HepG2 (cell line): ENCODE results near the gene YJEFN3. TPM values are rescaled to one million over a fixed set of nuclear protein-coding genes. Genes with fewer than 3 reads are reported as not detected.
A peak's percentile ranks its signal among the peaks of the same experiment; 100 is the strongest.

Experiments
- ATAC-seq: fragments of 200-7000 bp; cut with Tn5 transposase; 3 replicates; pipeline ENCODE4 v1.9.1; 2020; ENCODE audit warnings: mild to moderate bottlenecking, moderate library complexity
- BruUV-seq: library from RNA; stranded (reverse); fragments of 400-500 nt; replicated peaks from 2 replicates; lab custom pipeline; 2021; lab: Mats Ljungman, UMichigan
- CTCF ChIA-PET: fragments of 300-600 bp; formaldehyde crosslinking; extraction: SDS; loops from one replicate; lab custom pipeline; 2021; ENCODE audit warnings: low total read pairs, inconsistent platforms, low intra/inter-chr PET ratio; lab: Yijun Ruan, JAX
- POLR2A ChIA-PET: fragments of 350-600 bp; sonication (Branson Sonifier 250); formaldehyde crosslinking; loops from one replicate; lab custom pipeline; 2020; ENCODE audit warnings: antibody characterized with exemption, inconsistent platforms; lab: Yijun Ruan, JAX
- DNase-seq: peaks from one replicate; pipeline ENCODE4 v3.0.0-alpha.2; 2015; ENCODE audit warnings: low spot score
- FAIRE-seq: peaks from 3 replicates; lab custom pipeline; 2011; peaks lifted over from hg19 to GRCh38; lab: Jason Lieb, UNC
- H2AFZ ChIP-seq: one replicate; pipeline ENCODE4 v1.6.1; 2011; ENCODE audit warnings: low read length, inconsistent platforms
- H3K27ac ChIP-seq: fragments of 300-600 bp; 3 replicates; pipeline ENCODE4 v1.8.0; 2011; ENCODE audit warnings: mixed run types, mild to moderate bottlenecking, mixed read lengths, low read length, inconsistent platforms; ENCODE audit not compliant: insufficient read depth; ENCODE audit errors: extremely low read length
- H3K27me3 ChIP-seq, 2 experiments: fragments of 200-600 bp in 1 of 2; 2 replicates in 1 of 2; 3 replicates in 1 of 2; pipeline versions ENCODE4 v1.6.0 to v1.8.0; 2011; ENCODE audit warnings: low read length in 2 of 2, mild to moderate bottlenecking in 2 of 2, moderate library complexity in 2 of 2, inconsistent platforms in 1 of 2; ENCODE audit not compliant: insufficient read depth in 2 of 2, control insufficient read depth in 1 of 2
- H3K36me3 ChIP-seq, 2 experiments: fragments of 200-600 bp in 1 of 2; replicated peaks in 1 of 2; 2 replicates in 1 of 2; 3 replicates in 1 of 2; pipeline versions ENCODE4 v1.5.1 to v1.8.0; 2011; ENCODE audit warnings: low read length in 2 of 2, inconsistent platforms in 1 of 2; ENCODE audit not compliant: insufficient read depth in 2 of 2, control insufficient read depth in 1 of 2
- H3K4me1 ChIP-seq: 2 replicates; pipeline ENCODE4 v1.5.1; 2012; ENCODE audit warnings: low read length, inconsistent platforms; ENCODE audit not compliant: insufficient read depth
- H3K4me2 ChIP-seq: 2 replicates; pipeline ENCODE4 v1.6.0; 2011; ENCODE audit warnings: low read depth, low read length, inconsistent platforms
- H3K4me3 ChIP-seq, 3 experiments: fragments of 200-600 bp in 1 of 3; sonication (generic), shearing (Covaris generic) in 1 of 3; replicated peaks in 1 of 3; 2 replicates each; pipeline ENCODE4 v1.5.1; 2011 to 2016; ENCODE audit warnings: low read length in 3 of 3, inconsistent platforms in 2 of 3, low read depth in 2 of 3, mild to moderate bottlenecking in 2 of 3, control low read depth in 1 of 3, mixed read lengths in 1 of 3; ENCODE audit not compliant: insufficient read depth in 1 of 3
- H3K79me2 ChIP-seq: one replicate; pipeline ENCODE4 v1.6.1; 2011; ENCODE audit warnings: low read length, inconsistent platforms; ENCODE audit not compliant: insufficient read depth
- H3K9ac ChIP-seq: 2 replicates; pipeline ENCODE4 v1.6.0; 2011; ENCODE audit warnings: mild to moderate bottlenecking, low read depth, low read length, inconsistent platforms; ENCODE audit not compliant: insufficient read depth
- H3K9me3 ChIP-seq: 2 replicates; pipeline ENCODE4 v1.5.1; 2012; ENCODE audit warnings: mild to moderate bottlenecking, low read length
- H4K20me1 ChIP-seq: 2 replicates; pipeline ENCODE4 v1.6.0; 2011; ENCODE audit warnings: inconsistent platforms, mild to moderate bottlenecking, low read length, moderate library complexity; ENCODE audit not compliant: insufficient read depth
- AGO1 ChIP-seq: fragments of 200-400 bp; formaldehyde crosslinking; IDR thresholded peaks from 2 replicates; pipeline ENCODE4 v1.6.1; 2017; ENCODE audit warnings: mild to moderate bottlenecking, low read depth, low read length, moderate library complexity; ENCODE audit not compliant: poor library complexity, severe bottlenecking
- IKZF4 ChIP-seq: sonication (generic); formaldehyde crosslinking; IDR thresholded peaks from 2 replicates; pipeline ENCODE4 v1.5.1; 2020; ENCODE audit warnings: borderline replicate concordance, mild to moderate bottlenecking, low read depth, missing genetic modification reagents; ENCODE audit errors: not compliant biosample characterization
- PHF20 ChIP-seq: sonication (generic); formaldehyde crosslinking; IDR thresholded peaks from 2 replicates; pipeline ENCODE4 v1.5.0; 2020; ENCODE audit warnings: mild to moderate bottlenecking, missing genetic modification reagents
- STAG1 ChIP-seq: sonication (generic); formaldehyde crosslinking; IDR thresholded peaks from 2 replicates; pipeline ENCODE4 v1.4.0; 2020; ENCODE audit warnings: missing genetic modification reagents
- ZMYM3 ChIP-seq: sonication (generic); formaldehyde crosslinking; IDR thresholded peaks from 2 replicates; pipeline ENCODE4 v1.5.1; 2020; ENCODE audit warnings: mild to moderate bottlenecking, missing genetic modification reagents
- ZNF101 ChIP-seq: sonication (generic); formaldehyde crosslinking; IDR thresholded peaks from 2 replicates; pipeline ENCODE4 v1.4.0; 2020; ENCODE audit warnings: mild to moderate bottlenecking, low read depth, missing genetic modification reagents, borderline replicate concordance
- ZNF12 ChIP-seq: sonication (generic); formaldehyde crosslinking; IDR thresholded peaks from 2 replicates; pipeline ENCODE4 v1.5.0; 2020; ENCODE audit warnings: missing genetic modification reagents
- ZNF121 ChIP-seq: sonication (generic); formaldehyde crosslinking; IDR thresholded peaks from 2 replicates; pipeline ENCODE4 v1.5.0; 2020; ENCODE audit warnings: mild to moderate bottlenecking, missing genetic modification reagents
- ZNF17 ChIP-seq: sonication (generic); formaldehyde crosslinking; IDR thresholded peaks from 2 replicates; pipeline ENCODE4 v1.5.0; 2020; ENCODE audit warnings: mild to moderate bottlenecking, missing genetic modification reagents
- ZNF317 ChIP-seq: sonication (generic); formaldehyde crosslinking; IDR thresholded peaks from 2 replicates; pipeline ENCODE4 v1.5.0; 2020; ENCODE audit warnings: mild to moderate bottlenecking, missing genetic modification reagents
- ZNF776 ChIP-seq: sonication (generic); formaldehyde crosslinking; IDR thresholded peaks from 2 replicates; pipeline ENCODE4 v1.4.0; 2020; ENCODE audit warnings: mild to moderate bottlenecking, missing genetic modification reagents
- WGBS: methylation state at CpG from one replicate; pipeline ENCODE4 v1.1.6; 2017; ENCODE audit warnings: low lambda C conversion rate; 5-methylcytosine and 5-hydroxymethylcytosine counted together
- in situ Hi-C: cut with HindIII; loops from 2 replicates; pipeline ENCODE4 v1.10.0; 2017; ENCODE audit warnings: low pct_unique_long_range_greater_than_20kb; ENCODE audit not compliant: extremely low pct_ligation_motif_present
- intact Hi-C: fragments of 100-400 bp; cut with micrococcal nuclease; formaldehyde crosslinking; loops from one replicate; pipeline ENCODE4 v1.10.0; 2022; ENCODE audit not compliant: unreplicated experiment
- polyA plus RNA-seq, 8 experiments: library from polyadenylated mRNA; depleted of rRNA in 3 of 8; stranded (reverse) in 7 of 8; unstranded in 1 of 8; fragments of >200 nt; fragmentation: Illumina TruSeq in 4 of 8; extraction: Trizol in 4 of 8; gene quantifications; 2 replicates each; pipeline versions ENCODE4 v1.2.1 to v1.2.3, GENCODE V29; 2011 to 2016; ENCODE audit warnings: low read depth in 4 of 8, missing spikeins in 1 of 8, mixed read lengths in 1 of 8; ENCODE audit not compliant: insufficient read depth in 1 of 8
- total RNA-seq, 5 experiments: library from RNA; depleted of rRNA; stranded (reverse); fragments of >200 nt; fragmentation: Illumina TruSeq; extraction: Trizol; gene quantifications; 2 replicates each; pipeline ENCODE4 v1.2.3, GENCODE V29; 2016; ENCODE audit warnings: low read depth in 1 of 5
- TF ChIP-seq, protein P1 (sequence below): sonication (generic); formaldehyde crosslinking; IDR thresholded peaks from 2 replicates; pipeline ENCODE4 v1.5.1; 2020; ENCODE audit warnings: mild to moderate bottlenecking, missing genetic modification reagents, moderate library complexity
- TF ChIP-seq, protein P2 (sequence below): sonication (generic); formaldehyde crosslinking; IDR thresholded peaks from 2 replicates; pipeline ENCODE4 v1.5.0; 2020; ENCODE audit warnings: mild to moderate bottlenecking, missing genetic modification reagents, moderate library complexity

The YJEFN3 gene
- total and polyA plus RNA-seq, 2 of the 13 experiments (the other 11 are each of a cell fraction or from before 2014, with no cell fraction given): 0.89 to 4.0 TPM

- ATAC-seq: peak; percentile 73
Measured at GRCh38 chr19:19552798-19553197, 24.1 kb downstream of the YJEFN3 start.

GRCh38 chr19:19553670-19554069 lies 25.0 kb downstream of the YJEFN3 start:
- 67% methylated on average over 7 of the region's 10 CpGs for WGBS
- BruUV-seq: no TSS peak
- intact Hi-C loops: no loop called here
- Histone ChIP-seq H4K20me1 (no peaks in the 10 kb centered on the region), H3K4me2 (no peak overlapping the region), H3K4me1 (no peaks in the 10 kb centered on the region), H3K27ac (no peak overlapping the region), H3K9me3 (no peaks in the 10 kb centered on the region), H2AFZ (no peak overlapping the region), H3K79me2 (no peaks in the 10 kb centered on the region), H3K4me3 (no peak overlapping the region), H3K9ac (no peak overlapping the region), H3K36me3 (no peaks in the 10 kb centered on the region), H3K27me3 (peaks cover 3 to 41% of the 10 kb centered on the region in 2 experiments; a peak in 4 of 5 replicates)
- POLR2A ChIA-PET: no interaction called here
- CTCF ChIA-PET: interaction anchor here (1.0 to 2.0 kb wide), 2 partner anchors 22 to 90 kb away, joined by 3 to 4 read pairs; partner anchors contain the start of gene GMIP
- in situ Hi-C loops: loop anchor here (25.0 kb wide), 1 partner anchor 1009 kb away; the partner anchor contains the start of gene ZNF737
- no peak for ATAC-seq
- DNase-seq: no peak
- FAIRE-seq: no peak
- TF ChIP-seq ZNF17 (CRISPR knock-in tag) (no peak), IKZF4 (no peak), ZNF101 (CRISPR knock-in tag) (no peak), ZNF12 (CRISPR knock-in tag) (no peak), PHF20 (CRISPR knock-in tag) (no peak), ZNF776 (no peak), AGO1 (no peak)
- TF ChIP-seq, protein P1, sequence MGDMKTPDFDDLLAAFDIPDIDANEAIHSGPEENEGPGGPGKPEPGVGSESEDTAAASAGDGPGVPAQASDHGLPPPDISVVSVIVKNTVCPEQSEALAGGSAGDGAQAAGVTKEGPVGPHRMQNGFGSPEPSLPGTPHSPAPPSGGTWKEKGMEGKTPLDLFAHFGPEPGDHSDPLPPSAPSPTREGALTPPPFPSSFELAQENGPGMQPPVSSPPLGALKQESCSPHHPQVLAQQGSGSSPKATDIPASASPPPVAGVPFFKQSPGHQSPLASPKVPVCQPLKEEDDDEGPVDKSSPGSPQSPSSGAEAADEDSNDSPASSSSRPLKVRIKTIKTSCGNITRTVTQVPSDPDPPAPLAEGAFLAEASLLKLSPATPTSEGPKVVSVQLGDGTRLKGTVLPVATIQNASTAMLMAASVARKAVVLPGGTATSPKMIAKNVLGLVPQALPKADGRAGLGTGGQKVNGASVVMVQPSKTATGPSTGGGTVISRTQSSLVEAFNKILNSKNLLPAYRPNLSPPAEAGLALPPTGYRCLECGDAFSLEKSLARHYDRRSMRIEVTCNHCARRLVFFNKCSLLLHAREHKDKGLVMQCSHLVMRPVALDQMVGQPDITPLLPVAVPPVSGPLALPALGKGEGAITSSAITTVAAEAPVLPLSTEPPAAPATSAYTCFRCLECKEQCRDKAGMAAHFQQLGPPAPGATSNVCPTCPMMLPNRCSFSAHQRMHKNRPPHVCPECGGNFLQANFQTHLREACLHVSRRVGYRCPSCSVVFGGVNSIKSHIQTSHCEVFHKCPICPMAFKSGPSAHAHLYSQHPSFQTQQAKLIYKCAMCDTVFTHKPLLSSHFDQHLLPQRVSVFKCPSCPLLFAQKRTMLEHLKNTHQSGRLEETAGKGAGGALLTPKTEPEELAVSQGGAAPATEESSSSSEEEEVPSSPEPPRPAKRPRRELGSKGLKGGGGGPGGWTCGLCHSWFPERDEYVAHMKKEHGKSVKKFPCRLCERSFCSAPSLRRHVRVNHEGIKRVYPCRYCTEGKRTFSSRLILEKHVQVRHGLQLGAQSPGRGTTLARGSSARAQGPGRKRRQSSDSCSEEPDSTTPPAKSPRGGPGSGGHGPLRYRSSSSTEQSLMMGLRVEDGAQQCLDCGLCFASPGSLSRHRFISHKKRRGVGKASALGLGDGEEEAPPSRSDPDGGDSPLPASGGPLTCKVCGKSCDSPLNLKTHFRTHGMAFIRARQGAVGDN: no peak

More at GRCh38 chr19:19552798-19553197, 24.1 kb downstream of the YJEFN3 start:
- no peak for DNase-seq
- 30% methylated on average over 1 of the region's 6 CpGs for WGBS
- in situ Hi-C loops (loop anchor here (25.0 kb wide), 1 partner anchor 1010 kb away; the partner anchor contains the start of gene ZNF737), intact Hi-C loops (no loop called here)
- H4K20me1 ChIP-seq: no peaks in the 10 kb centered on the region
- H3K9ac ChIP-seq: no peak overlapping the region
- TF ChIP-seq ZMYM3 (peak; percentile 11; the same call in 1 of the 2 replicates), STAG1 (CRISPR knock-in tag) (peak; percentile 46), ZNF121 (CRISPR knock-in tag) (peak; percentile 60; the same call in 1 of the 2 replicates), ZNF317 (no peak)
- TF ChIP-seq, protein P2, sequence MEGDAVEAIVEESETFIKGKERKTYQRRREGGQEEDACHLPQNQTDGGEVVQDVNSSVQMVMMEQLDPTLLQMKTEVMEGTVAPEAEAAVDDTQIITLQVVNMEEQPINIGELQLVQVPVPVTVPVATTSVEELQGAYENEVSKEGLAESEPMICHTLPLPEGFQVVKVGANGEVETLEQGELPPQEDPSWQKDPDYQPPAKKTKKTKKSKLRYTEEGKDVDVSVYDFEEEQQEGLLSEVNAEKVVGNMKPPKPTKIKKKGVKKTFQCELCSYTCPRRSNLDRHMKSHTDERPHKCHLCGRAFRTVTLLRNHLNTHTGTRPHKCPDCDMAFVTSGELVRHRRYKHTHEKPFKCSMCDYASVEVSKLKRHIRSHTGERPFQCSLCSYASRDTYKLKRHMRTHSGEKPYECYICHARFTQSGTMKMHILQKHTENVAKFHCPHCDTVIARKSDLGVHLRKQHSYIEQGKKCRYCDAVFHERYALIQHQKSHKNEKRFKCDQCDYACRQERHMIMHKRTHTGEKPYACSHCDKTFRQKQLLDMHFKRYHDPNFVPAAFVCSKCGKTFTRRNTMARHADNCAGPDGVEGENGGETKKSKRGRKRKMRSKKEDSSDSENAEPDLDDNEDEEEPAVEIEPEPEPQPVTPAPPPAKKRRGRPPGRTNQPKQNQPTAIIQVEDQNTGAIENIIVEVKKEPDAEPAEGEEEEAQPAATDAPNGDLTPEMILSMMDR (CRISPR knock-in tag): peak; percentile 58
- no peak overlapping the region for H2AFZ ChIP-seq
- no peaks in the 10 kb centered on the region for H3K4me1 ChIP-seq
- ChIA-PET CTCF (no interaction called here), POLR2A (no interaction called here)
- no peak overlapping the region for H3K27ac ChIP-seq
- no peaks in the 10 kb centered on the region for H3K36me3 ChIP-seq
- H3K27me3 ChIP-seq: peaks cover 3 to 42% of the 10 kb centered on the region in 2 experiments; a peak in 4 of 5 replicates
- FAIRE-seq: no peak
- no peaks in the 10 kb centered on the region for H3K79me2 ChIP-seq
- BruUV-seq: no TSS peak
- no peak overlapping the region for H3K4me2 ChIP-seq
- H3K4me3 ChIP-seq: no peak overlapping the region
- no peaks in the 10 kb centered on the region for H3K9me3 ChIP-seq
